ENCODE measurements around the gene PDE4B.
"Not testable (repeated sequence)": the region's sequence is repeated elsewhere in the genome, so short reads cannot be mapped to it uniquely, and the experiment has no call there.

PDE4B gene

GRCh38 chr1:66296370-66296769 is 503.7 kb downstream of the PDE4B start:
- no peak for DNase-seq

DNA sequence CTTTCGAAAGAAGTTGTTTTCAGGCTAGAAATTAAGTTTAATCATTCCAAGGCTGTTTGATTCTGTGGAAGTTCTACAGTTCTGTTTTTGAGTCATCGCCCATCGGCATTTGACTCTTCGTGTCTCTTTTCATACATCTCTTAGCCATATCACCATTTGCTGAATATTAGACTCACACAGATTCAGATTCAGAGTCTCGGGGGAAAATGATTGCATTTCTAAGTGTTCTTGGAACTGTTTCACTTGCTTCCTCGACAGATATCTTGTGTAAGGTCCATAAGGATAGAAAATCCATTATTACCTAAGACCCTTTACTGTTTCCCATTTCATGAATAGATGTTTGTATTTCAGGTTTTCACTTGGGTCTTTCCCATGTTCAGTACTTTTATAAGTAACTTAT is 504.3 kb downstream of the PDE4B start:
- no peak for DNase-seq

DNA sequence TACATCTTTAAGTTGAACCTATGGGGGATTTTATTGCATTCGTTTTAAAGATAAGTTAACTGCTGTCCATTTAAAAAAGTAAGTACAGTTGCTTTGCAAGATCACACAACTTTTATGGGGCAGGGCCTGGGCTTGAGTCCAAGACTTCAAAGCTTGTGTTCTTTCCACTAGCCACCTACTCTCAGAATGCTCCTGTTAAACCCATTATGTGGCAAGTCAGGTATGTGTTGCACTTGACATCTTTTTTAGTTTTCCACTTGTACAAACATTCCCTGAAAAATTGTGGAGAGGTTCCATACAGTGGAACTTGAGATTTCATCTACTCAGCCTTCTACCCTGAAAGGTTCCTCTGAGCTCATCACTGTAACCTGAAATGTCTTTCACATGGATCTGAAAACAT is 505.8 kb downstream of the PDE4B start:
- no peak for DNase-seq

DNA sequence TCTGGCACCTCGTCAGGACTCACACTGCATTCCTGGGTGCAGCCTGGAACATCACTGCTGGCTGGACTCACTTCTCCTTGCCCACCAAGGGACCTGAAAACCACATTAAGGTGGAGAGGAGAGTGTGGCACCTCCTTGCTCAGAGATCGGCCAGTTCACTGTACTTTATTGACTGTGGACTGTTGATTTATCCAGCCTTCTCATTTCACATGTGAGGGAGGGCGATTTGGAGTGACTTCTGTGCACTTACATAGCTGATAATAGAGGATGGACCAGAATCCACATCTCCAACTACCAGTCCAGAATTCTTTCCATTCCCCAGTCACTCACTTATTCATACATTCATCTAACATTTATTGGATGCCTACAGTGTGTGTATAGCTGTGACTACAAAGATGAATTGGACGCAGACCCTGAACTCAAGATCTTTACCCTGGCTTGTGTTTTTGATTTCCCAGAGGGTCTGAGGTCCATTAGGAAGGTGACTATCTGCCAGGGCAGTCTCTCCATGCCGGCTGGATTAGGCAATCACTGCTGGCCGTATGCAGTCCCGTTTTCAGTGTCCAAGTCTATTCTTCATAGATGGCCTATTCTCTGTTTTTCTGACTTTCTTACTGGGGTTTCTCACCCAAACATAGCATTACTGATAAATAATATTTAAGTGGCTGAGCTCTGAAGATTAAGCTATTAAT is 507.7 kb downstream of the PDE4B start:
- DNase-seq, result no peak

DNA sequence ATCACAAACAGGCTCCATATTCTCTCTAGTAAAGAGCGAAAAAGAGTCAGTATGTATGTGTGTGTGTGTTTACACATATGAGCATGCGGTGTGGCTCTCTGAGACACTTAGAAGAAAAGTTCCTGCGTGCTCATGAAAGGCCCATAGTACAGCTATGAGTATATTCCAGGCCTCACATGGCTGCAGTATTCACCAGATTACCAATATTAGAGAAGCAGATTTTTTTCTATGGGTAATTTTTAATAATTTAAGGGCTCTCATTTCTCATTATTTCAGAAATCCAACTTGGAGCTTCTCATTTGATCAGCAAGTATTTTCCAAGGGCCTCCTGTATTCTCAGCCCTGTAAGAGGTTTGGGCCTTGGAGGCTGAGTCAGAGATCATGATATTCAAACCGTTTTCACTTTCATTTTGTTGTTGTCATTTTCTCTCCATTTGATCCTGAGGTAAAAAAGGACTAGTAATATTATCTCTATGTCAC is 508.3 kb downstream of the PDE4B start:
- DNase-seq, result no peak

DNA sequence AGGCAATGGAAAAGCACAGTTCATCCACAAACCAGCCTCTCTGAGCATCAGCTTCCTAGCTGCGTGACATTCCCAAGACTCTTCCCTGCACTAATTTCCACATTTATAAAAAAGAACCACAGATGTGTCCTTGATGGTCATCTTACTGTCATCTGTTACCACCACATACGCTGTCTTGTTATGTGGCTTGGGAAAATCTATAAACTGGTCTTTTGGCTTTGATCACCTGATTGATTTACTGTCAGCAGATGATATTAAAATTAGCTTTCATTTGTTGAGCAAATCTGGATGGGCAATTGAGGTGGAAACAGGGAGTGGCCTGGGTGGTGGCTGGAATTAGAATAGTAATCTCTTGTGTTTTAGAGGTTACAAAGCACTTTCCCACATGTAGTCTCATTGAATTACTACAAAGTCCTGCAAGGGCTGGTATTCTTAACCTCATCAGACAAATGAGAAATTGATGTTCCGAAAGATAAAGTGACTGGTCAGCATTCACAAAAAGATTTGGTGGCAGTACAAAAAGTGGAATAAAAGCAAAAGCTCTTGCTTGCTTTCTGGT is 509.6 kb downstream of the PDE4B start:
- DNase-seq, result no peak

DNA sequence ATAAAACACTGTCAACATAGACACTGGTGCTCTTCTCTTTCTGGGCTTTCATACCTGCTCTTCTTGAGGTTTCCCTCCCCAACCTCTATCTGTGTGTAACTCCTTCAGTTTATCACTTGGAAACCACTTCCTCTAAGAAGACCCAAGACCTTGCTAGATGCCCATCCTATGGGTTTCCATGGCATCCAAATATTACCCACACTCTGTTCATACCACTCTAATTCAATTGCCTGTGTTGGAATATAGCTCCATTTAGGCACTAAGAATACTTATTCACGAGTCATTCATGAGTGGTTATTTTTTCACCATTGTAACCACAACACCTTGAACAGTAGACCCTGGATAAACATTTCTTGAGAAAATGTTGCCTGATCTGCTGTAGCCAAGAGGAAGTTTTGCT is 510.1 kb downstream of the PDE4B start:
- DNase-seq, result no peak

DNA sequence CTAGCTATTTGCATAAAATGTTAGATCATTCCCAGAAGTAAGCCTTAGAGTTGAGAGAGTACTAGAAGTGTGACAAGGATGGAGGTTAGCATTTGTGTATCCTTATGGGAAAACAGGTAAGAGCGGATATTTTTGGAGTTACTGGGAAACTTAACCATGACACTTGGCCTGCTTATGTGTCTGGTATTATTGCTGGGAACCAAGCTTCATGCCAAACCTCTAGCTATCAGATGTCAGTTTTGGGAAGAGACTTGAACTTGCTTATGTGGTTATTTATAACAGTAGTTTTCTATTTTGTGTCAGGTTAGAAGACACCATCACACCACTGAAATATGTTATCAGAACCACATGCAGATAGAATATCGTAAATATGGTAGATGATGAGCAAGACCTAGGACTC is 511.0 kb downstream of the PDE4B start:
- no peak for DNase-seq

- no peak for DNase-seq
These were observed 511.4 kb downstream of the PDE4B start for GRCh38 chr1:66304128-66304527.

DNA sequence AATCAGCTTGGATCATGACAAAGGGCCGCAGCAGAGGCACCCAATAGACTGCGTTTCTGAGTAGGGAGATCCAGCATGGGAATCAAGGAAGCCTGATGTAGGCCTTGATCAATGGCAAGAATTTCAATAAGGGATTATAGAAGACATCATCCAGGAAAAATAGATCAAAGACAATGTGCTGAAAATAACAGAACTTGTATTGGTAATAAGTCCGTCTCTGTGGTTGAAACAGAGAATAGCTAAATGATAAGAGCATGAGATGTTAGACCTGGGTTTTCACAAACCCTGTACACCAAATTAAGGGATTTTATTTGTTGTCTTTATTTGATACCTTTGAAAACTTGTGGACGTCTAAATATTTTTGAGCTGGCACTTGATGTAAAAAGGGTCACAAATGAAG is 513.2 kb downstream of the PDE4B start:
- no peak for DNase-seq

- no peak for DNase-seq
These were observed 516.5 kb downstream of the PDE4B start for GRCh38 chr1:66309006-66309741.

GRCh38 chr1:66311092-66311491 is 518.4 kb downstream of the PDE4B start:
- DNase-seq, result no peak

GRCh38 chr1:66311628-66312027 is 518.9 kb downstream of the PDE4B start:
- no peak for DNase-seq

DNA sequence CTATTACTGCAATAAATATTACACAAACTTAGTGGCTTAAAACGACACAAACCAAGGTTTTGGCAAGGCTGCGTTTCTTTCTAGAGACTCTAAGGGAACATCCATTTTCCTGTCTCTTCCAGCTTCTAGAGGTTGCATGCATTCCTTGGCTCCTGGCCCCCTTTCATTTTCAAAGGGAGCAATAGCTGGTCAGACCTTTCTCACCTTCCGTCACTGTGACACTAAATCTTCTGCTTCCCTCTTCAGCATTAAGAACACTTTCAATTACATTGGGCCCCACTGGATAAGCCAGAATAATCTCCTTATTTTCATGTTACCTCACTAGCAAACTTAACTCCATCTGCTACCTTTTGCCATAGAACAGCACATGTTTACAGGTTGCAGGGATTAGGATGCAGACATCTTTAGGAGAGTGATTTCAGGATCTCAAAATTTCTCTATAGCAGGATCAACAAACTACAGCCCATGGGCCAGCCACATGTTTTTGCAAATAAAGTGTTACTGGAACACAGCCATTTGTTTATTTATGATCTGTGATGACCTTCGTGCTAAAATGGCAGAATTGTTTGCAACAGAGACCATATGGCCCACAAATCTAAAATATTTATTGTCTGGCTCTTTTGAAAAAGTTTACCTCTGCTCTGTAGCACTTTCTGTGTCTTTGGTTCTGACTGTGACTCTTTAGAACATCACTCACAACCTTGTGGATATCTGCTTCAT is 519.7 kb downstream of the PDE4B start:
- DNase-seq, result no peak

GRCh38 chr1:66313429-66313828 is 520.7 kb downstream of the PDE4B start:
- no peak for DNase-seq

- DNase-seq, result no peak
These were observed 523.0 kb downstream of the PDE4B start for GRCh38 chr1:66315671-66316070.

- DNase-seq, result no peak
These were observed 524.0 kb downstream of the PDE4B start for GRCh38 chr1:66316464-66317247.

GRCh38 chr1:66317248-66317515 is 524.5 kb downstream of the PDE4B start:
- no peak for DNase-seq

GRCh38 chr1:66320231-66320630 is 527.5 kb downstream of the PDE4B start:
- no peak for DNase-seq

- DNase-seq, result not testable (repeated sequence)
These were observed 529.8 kb downstream of the PDE4B start for GRCh38 chr1:66322462-66322861.

- DNase-seq, result no peak
These were observed 531.4 kb downstream of the PDE4B start for GRCh38 chr1:66323958-66324625.

DNA sequence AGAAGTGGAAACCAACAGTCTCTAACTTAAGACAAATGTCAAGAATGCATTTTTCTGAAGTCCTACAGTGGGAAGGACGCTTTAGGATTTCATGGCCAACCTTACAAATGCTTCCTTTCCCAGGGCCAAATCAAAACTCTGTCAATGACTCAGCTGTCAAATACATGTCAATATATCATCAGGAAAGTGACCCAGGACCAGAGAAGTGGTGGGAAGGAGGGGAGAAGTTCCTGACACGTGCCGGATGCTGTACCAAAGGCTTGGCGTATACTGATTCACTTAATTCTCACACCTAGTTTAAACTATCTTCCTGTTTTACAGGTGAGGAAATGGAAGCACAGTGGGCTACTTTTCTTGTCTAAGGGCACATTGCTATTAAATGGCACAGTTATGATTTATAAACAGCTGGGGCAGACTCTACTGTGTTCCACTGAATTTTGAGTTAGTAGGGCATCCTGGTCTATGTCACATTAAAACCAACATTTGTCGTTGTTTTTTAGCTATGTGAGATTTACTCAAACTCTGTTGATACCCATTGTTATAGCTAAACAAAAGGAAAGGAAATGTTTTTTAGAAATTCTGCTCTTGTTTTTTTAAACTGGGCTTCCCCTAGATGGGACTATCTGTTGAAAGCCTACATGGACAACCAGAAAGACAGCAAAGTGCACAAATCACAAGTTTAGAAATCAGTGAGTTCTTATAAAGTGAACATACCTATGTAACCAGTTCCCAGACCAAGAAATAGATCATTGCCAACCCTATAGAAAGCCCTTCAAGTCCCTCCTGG is 533.1 kb downstream of the PDE4B start:
- no peak for DNase-seq

All from activated T-cell treated with anti-CD3 and anti-CD28 coated beads for 4 hours (primary cell).